Right lobe of liver (tissue), 4 donors: ENCODE results near the gene KATNBL1.
"Not testable (repeated sequence)": the region's sequence is repeated elsewhere in the genome, so short reads cannot be mapped to it uniquely, and the experiment has no call there.

ENCODE experiments used
- POLR2A ChIP-seq: fragments of 450-650 bp; IDR thresholded peaks from one replicate; pipeline ENCODE4 v1.6.1; 2017; ENCODE audit warnings: antibody characterized with exemption, mild to moderate bottlenecking
- TF ChIP-seq, protein P1 (sequence below), 4 donors: fragments of 200-600 bp in 3 of 4; fragments of 450-650 bp in 1 of 4; IDR thresholded peaks; one replicate each; pipeline versions ENCODE4 v1.5.1 to v1.8.0; 2016 to 2022; ENCODE audit warnings: antibody characterized with exemption in 4 of 4, mild to moderate bottlenecking in 2 of 4
- donor health status: DM: no; HTN: no; CAD: no.
- donor health status: DM: no; HTN: no; CAD: no.
- donor health status: DM: no; HTN: yes; CAD: no.

DNA sequence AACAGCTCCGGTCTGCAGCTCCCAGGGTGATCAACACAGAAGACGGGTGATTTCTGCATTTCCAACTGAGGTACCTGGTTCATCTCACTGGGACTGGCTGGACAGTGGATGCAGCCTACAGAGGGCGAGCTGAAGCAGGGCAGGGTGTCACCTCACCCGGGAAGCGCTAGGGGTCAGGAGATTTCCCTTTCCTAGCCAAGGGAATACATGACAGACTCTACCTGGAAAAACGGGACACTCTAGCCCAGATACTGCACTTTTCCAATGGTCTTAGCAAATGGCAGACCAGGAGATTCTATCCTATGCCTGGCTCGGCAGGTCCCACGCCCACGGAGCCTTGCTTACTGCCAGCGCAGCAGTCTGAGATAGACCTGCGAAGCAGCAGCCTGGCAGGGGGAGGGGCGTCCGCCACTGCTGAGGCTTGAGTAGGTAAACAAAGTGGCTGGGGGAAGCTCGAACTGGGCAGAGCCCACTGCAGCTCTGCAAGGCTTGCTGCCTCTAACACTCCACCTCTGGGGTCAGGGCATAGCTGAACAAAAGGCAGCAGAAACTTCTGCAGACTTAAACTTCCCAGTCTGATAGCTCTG, 43.8 kb downstream of the KATNBL1 start:
- TF ChIP-seq POLR2A = not testable (repeated sequence)
- TF ChIP-seq, protein P1, sequence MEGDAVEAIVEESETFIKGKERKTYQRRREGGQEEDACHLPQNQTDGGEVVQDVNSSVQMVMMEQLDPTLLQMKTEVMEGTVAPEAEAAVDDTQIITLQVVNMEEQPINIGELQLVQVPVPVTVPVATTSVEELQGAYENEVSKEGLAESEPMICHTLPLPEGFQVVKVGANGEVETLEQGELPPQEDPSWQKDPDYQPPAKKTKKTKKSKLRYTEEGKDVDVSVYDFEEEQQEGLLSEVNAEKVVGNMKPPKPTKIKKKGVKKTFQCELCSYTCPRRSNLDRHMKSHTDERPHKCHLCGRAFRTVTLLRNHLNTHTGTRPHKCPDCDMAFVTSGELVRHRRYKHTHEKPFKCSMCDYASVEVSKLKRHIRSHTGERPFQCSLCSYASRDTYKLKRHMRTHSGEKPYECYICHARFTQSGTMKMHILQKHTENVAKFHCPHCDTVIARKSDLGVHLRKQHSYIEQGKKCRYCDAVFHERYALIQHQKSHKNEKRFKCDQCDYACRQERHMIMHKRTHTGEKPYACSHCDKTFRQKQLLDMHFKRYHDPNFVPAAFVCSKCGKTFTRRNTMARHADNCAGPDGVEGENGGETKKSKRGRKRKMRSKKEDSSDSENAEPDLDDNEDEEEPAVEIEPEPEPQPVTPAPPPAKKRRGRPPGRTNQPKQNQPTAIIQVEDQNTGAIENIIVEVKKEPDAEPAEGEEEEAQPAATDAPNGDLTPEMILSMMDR (IDR thresholded peaks at IDR 0.05) = not testable (repeated sequence)
